ENCODE results near the gene TMPRSS13.
"Not testable (repeated sequence)": the region's sequence is repeated elsewhere in the genome, so short reads cannot be mapped to it uniquely, and the experiment has no call there.

The TMPRSS13 gene

DNA sequence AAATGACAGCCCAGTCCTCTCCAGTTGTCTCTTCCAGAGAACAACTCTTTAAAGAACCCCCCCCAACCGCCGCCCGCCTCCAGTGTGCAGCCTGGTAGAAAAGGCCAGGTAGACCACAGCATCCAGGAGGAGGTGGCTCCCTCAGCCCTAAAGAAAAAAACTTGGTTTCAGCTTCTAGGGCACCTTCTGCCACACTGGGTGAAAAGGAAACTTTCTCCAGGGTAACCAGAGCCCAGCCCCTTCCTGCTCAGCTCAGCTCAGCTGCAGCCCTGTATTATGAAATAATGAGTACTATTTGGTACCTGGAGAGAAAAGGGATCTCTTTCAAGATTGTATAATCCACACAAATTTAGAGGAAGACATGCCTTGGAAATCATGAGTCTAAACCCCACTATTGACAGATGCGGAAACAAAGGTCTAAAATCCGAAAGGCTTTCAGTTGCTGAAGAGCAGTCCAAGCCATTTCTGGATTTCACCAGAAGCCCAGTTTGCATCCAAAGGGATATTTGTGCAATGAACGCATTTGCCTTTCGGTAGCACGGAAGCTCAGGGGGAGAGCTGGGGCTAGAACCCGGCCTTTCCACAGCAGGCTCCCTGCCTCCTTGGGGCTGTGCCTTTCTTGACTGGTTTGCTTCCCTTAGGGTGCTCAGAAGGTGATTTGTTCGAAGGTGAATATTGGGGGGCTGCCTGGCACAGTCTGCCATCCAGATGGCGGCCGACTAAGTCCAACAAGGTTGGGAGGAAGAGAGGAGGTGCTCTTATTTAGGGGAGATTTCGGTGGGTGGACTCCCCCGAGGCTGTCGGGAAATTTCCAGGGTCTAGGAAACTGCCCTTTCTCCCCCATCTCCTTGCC lies 56.0 kb downstream of the TMPRSS13 start:
- no peak for DNase-seq (ENCODE audit: low read depth, low spot score)

DNA sequence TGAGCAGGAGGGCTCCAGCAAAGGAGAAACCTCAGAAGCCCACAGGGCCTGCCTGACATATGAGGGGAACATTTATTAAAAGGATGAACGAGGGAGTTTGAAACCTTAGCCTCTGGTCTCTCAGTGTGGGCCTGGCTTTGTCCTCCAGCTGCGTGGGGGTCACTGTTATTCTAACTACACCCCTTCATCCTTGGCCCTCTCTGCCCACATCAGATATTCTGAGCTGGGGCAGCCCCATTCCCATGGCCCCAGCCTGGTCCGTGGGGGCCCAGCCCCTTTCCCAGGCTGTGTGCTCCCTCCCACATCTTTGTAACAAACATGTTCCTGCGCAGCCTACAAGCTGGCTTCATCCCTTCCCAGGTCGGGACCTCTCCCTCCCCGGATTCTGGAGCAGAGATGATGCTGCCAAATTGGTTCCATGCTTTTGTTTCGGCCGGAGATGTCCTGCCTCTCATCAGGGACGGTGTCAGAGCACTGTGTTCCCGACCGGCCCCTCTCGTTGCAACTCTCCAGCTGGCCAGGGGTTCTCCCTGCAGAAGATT lies 56.7 kb downstream of the TMPRSS13 start:
- no peak for DNase-seq (ENCODE audit: low read depth, low spot score)

DNA sequence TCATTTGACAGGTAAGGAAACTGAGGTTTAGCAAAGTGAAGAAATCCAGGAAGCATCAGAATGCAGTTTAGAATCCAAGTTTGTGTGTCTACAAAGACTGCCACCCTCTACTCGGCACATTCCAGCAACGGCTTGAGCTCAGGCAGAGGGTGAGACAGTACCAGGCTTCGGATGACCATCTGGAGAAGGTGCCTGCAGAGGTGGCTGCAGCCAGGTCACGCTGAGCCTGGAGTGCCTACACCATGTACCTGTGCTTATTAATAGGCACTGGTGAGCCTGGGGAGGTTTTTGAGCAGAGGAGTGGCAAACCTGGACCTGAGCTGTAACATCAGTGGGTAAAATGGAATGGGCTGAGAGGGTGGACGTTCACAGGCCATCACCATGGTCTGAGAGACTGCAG lies 57.4 kb downstream of the TMPRSS13 start:
- DNase-seq (ENCODE audit: low read depth, low spot score), result no peak

DNA sequence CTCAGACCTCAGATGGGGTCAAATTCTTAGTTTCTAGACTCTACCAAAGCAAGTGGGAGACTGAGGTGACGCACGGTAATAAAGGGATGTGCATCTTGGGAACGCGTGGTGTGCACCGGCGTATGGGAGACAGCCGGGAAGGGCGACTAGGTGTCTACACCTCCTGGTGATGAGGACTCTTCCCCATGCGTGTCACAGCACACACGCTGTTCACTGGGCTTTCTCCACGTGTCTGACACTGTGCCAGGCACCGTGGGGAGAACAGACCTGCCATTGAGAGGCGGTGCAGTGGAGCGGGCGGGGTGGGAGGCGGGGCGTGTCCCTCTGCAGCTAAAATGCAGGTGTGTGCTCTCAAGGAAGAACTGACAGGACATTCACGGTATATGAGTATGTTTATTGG lies 58.0 kb downstream of the TMPRSS13 start:
- DNase-seq (ENCODE audit: low read depth, low spot score), result no peak

DNA sequence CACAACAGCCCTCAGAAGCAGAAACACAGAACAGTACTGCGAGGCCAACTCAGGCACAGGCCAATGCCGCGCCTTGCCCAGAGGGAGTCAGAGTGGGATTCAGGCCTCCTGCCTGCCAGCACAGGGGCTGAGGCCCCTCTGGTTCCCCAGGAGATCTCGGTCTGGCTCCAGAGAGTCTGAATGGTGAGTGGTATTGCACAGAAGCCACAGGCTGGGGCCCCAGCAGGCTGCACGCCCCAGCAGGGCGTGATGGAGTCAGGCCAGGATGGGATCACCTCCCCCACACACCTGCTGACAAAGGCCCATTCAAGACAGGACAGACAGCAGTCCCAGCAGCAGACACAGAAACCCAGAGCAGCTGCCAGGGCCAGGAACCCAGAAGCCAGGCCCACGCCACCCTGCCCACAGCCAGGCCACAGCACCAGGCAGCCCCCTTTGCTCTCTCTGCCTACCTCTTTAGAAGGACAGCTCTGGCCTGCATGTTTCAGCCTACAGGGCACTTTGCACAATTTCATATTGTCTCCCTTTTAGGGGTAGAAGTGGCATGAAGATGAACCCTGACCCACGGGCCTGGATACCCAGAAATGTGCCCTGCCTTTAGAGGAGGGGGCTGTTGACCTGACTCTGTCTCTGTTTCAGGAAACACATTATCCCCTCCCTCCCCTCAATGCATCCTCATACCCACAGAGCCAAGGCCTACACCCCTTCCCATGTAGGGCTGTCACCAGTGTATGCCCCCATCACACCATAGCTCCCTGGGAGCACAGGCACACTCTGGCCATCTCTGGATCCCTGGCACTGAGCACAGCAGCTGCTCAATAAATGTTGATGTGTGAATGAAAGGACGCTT lies 58.9 kb downstream of the TMPRSS13 start:
- no peak for DNase-seq (ENCODE audit: low read depth, low spot score)

DNA sequence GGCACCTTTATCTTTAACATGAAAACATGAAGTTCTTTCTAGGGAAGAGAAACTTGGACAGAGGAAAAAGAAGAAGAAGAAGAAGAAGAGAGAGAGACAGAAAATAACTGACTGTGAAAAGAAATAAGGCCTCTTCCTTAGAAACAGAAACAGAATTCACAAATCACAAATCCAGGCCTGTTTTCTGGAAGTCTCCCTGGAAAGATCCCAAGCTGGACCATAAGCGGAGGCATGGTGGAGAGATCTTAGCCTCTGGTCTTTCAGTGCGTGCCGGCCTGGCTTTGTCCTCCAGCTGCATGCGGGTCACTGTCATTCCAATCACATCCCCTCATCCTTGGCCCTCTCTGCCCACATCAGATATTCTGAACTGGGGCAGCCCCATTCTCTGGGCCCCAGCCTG lies 59.6 kb downstream of the TMPRSS13 start:
- DNase-seq (ENCODE audit: low read depth, low spot score), result no peak

DNA sequence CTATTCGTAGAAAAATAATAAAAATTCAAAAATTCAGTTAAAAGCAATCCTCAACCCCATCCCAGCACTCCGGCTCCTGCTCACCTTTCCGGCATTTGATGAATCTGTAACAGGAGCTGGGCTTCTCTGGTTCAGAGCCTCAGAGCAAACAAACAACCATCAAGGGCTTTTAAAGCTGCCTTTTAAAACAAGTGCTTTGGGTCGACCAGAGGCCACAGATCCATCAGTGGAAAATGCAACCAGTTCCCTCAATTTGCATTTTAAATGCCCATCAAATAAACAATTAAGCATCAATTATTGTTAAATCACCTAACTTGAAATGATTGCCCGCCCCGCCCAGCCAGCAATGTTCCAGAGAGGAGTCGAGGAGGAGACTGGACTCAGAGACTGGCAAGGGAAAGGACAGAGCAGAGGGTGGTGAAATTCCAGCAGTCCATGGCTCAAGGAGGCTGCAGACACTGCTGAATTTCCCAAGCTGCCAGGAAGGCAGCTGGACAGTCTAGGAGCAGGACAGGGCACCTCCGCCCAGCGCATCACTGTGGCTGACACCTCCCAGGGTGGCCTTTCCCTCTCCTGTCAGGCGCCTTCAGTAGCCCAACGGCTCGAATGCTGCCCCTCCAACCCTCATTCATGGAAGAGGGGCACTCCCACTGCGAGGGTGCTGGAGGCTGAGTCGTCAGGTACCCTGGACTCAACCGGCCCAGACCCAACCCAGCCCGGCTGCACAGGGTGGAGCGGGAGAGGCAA lies 60.2 kb downstream of the TMPRSS13 start:
- no peak for DNase-seq (ENCODE audit: low read depth, low spot score)

DNA sequence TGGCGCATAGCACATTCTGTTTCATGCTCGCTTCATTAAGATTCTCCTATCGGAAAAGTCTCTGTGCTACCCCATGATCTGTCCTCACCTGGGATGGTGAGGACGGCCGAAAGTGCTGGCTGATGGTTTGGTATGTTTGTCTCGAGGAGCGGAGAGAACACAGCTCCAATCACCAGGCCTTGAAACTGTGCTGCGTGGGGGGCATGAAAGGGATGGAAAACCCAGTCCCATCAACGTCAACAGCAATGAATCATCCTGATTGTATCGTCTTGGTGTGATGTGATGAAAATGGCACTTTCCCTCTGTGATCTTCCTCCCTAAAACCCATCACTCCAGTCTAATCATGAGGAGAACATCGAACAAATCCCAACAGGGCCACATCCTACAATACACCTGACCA lies 61.1 kb downstream of the TMPRSS13 start:
- DNase-seq (ENCODE audit: low read depth, low spot score), result no peak

DNA sequence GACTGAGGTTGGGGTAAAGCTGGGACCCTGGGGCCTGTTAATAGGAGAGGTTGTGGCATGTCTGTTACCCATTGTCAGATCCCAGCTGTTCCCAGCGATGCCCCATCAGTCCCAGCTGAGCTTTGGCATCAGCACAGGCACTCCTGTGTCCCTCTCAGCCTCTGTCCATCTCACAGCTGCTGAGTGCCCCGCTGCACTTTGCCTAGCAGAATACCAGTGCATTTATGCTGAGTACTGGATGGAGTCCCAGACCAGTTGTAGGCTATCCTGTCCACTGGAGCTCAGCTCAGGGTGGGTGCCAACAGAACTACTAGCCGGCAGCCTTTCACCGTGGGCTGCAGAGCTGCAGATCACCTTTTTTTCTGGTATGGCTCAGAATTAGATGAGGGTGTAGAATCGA lies 62.7 kb downstream of the TMPRSS13 start:
- DNase-seq (ENCODE audit: low read depth, low spot score), result no peak

DNA sequence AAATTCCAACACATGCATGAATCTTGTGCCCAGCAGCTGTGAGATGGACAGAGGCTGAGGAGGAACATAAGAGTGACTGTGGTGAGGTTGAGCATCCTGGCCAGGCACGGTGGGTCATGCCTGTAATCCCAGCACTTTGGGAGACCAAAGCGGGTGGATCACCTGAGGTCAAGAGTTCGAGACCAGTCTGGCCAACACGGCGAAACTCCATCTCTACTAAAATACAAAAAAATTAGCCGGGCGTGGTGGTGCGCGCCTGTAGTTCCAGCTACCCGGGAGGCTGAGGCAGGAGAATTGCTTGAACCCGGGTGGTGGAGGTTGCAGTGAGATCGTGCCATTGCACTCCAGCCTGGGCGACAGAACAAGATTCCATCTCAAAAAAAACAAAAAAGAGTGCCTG lies 63.7 kb downstream of the TMPRSS13 start:
- not testable (repeated sequence) for DNase-seq (ENCODE audit: low read depth, low spot score)

DNA sequence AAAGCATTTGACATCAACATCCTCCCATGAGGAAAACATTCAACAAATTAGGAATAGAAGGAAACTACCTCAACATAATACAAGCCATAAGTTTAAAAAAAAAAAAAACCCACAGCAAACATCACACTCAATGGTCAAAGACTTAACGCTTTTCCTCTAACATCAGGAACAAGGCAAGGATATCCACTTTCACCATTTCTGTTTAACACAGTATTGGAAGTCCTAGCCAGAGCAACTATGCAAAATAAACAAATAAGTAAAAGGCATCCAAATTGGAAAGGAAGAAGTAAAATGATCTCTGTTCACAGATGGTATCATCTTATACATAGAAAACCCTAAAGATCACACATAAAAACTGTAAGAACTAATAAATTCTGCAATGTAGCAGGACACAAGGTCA lies 65.8 kb downstream of the TMPRSS13 start:
- DNase-seq (ENCODE audit: low read depth, low spot score), result no peak

DNA sequence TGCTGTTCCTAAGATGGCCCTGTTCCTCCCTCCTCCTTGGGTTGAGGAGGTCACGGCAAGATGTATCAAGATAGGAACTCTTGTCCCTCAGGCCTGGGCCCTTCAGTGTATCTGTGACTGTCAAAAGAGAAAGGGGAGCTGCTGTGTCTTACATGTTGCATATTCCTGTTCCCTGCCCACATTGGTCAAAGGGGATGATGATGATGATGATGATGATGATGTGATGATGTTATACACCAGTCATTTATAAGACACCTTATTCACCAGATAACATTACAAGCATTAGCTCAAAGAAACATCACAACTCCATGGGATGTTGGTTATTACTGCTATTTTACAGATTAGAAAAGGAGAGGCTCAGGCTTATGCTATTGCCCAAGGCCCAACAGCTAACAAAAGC lies 66.4 kb downstream of the TMPRSS13 start:
- no peak for DNase-seq (ENCODE audit: low read depth, low spot score)

DNA sequence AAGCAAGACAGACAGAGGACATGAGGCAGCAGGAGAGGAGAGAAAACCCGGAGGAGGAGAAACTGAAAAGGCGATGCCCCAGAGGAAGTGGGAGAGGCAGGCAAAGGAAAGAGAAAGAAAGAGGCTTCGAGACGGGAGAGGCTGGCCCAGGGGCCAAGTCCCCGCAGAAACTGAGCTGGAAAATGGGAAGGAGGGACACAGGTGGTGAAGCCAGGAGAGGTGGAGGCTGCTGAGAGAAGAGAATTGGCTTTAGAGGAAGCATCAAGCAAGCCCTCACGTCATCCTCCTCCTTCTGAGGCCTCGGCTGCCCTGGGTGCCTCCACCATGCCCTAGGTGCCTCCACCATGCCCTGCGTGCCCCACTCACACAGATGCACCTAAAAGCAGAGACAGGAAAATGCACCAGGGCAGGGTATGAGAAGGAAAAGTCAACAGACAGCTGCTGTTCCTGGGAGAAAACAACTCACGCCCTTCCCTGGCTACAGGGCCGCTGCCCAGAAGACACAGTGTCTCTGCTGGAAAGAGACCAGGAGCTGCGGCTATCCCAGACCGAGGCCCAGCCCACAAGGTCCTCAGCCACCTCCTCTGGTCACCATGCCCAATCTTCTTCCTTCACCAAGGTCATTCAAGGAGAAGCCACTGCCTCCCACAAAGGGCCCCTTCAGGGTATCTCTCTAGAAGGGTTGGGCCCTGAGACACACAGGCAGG lies 67.0 kb downstream of the TMPRSS13 start:
- DNase-seq (ENCODE audit: low read depth, low spot score), result no peak

DNA sequence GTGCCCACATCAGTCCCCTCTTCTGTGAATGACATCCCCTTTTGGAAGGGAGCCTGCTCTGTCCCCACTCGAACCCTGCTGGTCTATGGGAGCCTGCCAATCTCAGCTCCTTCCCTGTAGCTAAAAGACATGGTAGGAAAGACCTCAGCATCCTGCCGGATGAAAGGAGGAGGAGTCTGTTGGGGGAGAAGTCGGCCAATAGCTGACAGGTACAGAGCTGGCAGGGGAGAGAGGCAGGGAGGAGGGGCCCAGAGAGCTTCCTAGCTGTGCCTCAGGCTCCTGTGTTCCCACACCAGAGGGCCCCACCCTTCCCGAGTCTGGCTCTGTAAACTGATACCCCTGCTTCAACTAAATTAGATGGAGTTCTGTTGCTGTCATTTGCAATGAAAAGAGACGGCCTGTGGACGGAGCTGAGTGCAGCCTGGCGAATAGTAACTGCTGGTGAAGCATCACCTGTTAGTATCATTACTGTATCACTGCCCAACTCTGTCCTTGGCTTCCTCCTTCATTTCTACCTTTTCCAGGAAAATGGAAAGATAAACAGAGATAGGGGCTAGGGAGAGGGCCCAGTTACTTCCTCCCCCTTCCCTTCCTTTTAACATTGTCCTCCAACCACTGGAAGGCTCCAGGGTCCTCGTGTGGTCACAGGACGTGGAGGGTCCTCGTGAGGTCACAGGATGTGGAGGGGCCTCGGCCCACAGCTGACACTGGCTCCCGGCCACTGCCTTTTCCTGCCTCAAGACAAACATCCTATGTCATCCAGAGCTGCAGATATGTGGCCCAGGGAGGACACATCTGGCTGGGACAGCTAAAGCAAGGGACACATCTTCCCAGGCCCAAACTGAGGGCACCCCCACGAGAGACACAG lies 67.8 kb downstream of the TMPRSS13 start:
- DNase-seq (ENCODE audit: low read depth, low spot score), result no peak

DNA sequence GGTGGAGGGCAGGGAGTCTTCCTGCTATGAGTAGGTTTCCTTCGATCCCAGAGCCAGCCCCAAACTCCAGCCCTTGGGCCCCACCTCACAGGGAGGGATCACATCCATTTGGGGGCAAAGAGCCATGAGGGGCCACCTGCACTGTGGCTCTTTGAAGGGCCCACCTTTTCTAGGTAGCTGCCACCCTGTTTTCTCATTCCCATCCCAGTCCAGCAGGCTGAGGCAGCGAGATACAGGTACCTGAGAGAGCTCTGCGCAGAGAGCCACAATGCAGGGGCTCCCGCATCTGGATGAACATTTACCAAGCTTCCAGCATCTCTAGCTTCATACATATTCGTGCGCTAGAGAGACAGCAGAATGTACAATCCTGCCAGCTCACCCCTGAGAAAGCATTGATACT lies 69.1 kb downstream of the TMPRSS13 start:
- DNase-seq (ENCODE audit: low read depth, low spot score), result no peak

DNA sequence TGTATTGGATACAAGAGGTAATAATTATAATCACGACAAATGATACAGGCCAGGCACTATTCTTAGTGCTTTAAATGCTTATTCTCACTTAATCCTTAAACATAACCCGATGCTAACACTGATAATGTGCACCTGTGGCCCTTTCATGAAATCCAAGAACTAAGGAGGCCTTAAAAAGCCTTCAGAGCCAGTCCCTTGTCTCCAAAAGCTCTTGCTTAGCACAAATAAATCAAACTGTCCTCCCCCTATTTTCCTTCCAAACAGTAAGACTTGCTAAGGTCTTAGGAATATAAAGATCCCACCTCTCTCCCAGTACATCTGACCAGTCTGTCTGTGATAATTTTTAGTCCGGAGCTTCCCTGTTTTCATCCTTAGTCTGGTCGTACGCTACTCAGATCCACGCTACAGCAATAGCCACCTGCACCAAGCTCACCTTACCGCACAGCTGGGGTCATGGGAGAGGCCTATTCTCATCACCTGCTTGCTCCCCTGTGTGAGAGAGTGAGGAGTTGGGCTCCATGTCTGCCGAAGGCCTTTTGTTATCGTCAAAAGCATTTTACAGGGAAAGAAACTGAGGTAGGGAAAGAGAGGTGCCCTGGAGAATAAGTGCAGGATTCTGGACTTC lies 69.6 kb downstream of the TMPRSS13 start:
- DNase-seq (ENCODE audit: low read depth, low spot score), result no peak

DNA sequence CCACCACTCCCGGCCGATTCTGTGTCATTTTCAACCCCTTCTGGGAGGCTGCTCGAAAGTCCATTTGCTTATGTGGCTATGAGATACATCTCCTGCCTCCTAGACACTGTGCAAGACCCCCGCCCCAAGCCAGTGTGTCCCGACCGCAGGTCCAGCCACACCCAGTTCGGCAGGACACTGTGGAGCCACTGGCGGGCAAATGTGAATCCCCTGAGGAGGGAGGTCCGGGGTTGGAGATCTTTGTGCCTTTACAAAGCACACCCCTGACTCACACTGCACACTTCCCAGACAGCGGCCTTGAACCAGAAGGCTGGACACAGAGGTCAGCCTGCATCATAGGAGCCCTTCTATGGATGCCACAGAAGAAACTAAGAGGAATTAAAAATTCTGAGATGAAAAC lies 70.1 kb downstream of the TMPRSS13 start:
- no peak for DNase-seq (ENCODE audit: low read depth, low spot score)

DNA sequence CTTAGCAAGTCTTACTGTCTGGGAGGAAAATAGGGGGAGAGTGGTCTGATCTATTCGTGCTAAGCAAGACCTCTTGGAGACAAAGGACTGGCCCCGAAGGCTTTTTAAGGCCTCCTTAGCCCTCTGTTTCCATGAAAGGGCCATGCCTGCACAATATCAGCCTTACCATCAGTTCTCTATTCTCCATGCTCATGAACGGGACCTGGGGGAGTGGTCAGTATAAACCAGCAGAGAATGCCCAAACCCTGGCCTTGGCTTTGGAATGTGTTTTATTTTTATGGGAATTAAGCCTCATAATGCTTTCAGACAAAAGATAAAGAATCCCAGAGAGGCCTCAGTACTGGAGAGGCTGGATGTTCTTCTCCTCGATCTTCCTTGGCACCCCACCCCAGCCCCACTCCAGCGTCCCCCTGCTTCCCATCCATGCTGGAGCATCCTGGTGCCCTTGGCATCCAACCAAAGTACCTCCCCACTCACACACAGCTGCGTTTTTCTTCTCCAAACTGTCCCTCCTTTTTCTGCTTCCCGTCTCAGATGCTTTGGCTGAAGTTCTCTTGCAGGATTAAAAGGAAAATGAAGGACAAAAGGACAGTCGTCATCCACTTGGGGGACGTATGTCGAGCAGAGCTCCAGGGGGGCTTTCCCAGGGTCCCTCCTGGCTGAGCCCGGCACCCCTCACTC lies 71.3 kb downstream of the TMPRSS13 start:
- DNase-seq (ENCODE audit: low read depth, low spot score), result no peak
